GM18867 (cell line): ENCODE data around the gene MAN1C1.
"Not testable (repeated sequence)": the region's sequence is repeated elsewhere in the genome, so short reads cannot be mapped to it uniquely, and the experiment has no call there.

Source experiments
- ATAC-seq: cut with Tn5 transposase; IDR thresholded peaks from one replicate; pipeline ENCODE4 v1.9.1; 2021; ENCODE audit warnings: mild to moderate bottlenecking, moderate library complexity; ENCODE audit not compliant: unreplicated experiment

MAN1C1 gene

DNA sequence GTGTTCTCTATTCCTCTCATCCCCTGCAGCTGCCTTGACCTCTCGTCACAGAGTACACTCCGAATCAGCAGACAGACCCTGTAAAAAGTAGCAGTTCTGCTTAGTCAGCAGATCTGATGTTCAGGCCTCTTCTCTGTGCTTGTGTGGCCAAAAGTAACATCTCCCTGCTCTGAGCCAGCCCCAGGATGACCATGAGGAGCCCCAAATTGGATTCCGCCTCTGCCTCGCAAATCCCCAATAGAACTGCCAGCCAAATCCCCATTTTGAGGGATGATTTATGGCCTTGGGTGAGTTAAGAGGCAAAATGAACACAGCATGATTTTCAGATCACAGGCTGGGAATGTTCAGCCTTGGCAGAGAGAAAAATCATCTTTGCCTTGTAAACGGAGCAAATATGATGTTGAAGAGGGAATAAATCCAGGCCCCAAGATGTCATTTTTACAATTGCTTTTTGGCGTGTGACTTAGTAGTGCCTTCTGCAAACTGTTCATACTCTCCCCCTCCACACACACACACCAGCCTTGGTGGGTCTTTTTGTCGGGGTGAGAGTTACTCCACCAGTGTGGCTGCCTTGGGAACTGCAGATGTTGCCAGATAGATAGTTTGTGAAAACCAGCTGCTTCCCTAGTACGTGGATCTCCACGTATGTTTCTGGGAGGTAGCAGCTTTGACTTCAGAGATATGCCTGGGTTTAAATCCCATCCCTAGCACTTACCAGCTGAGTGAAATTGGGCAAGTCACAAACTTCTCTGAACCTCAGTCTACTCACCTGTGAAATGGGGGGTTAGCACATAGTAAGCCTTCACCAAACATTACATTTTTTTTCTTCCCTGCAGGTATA lies 77.8 kb downstream of the MAN1C1 start:
- ATAC-seq, result no peak

- no peak for ATAC-seq
These were observed 78.6 kb downstream of the MAN1C1 start for GRCh38 chr1:25695090-25695770.

DNA sequence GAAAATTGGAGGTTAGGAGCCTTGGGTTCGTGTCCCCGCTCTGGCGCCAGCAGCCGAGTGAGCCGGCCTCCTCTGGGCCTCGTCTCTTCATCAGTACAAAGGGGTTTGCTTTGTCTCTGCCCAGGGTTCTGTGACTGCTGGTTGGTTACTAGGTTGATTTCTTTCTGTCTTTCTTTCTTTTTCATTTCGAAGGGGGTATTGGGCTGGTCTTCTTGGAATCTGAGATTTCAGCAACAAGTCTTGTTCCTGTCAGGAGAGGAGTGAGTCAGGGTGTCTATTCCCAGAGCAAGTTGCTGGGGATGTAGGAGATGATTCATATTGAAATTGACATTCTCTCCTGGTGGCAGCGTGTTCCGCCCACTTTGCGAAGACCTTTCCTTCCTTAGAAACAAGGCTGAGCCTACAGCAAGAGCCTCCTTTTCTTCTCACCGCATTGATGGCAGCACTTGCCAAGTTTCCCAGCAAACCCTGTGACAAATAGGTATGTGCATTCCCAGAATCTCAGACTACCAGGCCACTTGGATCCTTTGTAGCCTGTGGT lies 79.2 kb downstream of the MAN1C1 start:
- no peak for ATAC-seq

- ATAC-seq, result not testable (repeated sequence)
These were observed 80.1 kb downstream of the MAN1C1 start for GRCh38 chr1:25696643-25697042.

GRCh38 chr1:25697435-25698217 lies 81.0 kb downstream of the MAN1C1 start:
- ATAC-seq, result no peak

- no peak for ATAC-seq
These were observed 81.7 kb downstream of the MAN1C1 start for GRCh38 chr1:25698252-25698651.

- ATAC-seq, result not testable (repeated sequence)
These were observed 82.5 kb downstream of the MAN1C1 start for GRCh38 chr1:25699059-25699458.

DNA sequence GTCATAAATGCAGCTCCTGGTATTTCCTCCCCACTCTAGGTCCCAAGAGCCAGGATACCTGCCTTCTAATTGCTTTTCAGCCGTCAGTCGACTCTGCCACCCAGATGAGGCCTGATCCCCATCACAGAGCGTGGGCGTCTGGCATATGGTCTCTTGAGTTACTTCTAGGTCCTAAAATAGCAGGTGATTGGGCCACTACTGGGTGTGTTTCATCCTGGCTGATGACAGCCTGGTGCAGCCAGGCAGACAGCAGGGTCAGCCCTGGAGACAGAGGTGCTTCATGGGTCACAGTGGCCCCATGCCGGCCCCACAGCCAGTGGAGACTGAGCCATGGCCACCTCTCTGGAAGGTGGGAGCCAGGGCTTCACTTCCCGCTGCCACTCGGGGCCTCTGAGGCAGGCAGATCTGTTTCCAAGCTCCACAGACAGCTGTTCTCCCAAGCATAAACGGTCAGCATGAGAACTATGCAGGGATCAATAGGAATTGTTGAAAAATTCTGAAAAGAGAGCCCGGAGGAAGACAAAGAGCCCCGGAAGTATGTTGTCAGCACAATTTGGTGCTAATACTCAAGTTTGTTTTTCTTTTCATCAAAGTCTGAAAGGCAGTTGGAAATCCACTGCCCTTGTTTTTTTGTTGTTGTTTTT lies 83.0 kb downstream of the MAN1C1 start:
- no peak for ATAC-seq

DNA sequence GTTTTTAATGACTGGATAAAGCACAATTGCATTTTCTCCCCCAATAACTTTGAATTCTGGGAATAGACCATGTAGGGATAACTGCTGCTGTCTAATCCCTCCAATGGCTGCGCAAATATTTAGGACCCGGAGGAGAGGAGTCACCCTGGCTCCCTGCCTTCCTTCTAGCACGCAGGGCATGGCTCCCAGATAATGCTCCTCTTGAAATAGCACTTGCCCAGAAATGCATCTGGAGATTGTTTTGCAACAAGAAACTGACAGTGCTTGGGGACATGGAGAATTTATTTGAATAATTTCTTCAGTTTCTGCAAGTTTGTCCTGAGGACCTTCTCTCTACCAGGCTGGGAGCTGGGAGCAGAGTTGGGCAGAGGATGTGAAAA lies 83.5 kb downstream of the MAN1C1 start:
- no peak for ATAC-seq

DNA sequence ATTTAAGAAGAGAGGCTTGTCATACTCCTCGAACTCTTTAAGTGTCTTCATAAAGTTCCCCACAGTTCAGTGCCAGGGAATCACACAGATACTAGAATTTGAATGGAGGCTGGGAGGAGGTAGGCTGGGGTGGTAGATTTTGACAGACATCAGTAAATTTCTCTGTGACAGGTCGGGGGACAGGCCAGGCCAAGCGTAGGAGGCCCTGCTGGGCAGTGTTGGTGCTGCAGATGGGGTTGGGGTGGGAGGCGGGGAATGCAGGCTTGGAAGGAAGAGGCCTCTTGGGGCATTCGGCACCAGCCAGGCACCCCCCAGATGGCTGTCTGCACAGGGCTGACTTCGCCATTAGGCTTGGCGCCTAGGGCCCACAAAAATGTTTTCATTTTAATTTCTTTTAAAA lies 84.0 kb downstream of the MAN1C1 start:
- ATAC-seq, result no peak

DNA sequence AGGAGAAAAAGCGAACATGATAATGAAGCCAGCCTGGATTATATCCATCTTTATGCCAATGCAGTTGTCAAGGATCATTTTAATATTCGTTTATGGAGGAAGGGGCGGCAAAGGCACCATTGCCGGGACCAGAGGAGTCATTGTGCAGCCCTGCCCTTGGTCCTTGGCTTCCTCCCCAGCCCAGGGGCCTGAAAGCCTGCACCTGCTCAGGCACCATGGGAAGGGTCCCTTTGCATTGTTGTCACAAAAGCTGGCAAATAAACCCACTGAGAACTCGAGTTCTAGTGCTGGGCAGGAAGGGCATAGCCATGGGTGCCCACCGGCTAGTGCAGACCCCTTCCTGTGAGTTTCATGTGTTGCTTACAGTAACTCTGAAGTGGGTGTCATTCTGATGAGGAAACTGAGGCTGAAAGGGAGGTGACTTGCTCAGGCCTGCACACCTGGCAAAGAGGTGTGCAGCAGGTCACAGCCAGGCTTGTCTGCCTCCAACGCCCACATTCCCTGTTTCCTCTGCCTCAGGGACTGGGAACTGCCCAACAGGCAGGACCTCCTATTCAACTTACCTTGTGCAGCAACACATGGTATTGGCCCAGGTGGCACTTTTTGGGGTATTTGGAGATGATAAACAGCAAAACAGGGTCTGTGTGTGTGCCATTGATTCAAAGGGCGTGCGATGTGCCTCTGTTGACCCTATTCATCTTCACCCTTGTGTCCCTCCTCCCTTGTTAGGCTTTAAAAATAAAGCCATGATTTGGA lies 84.6 kb downstream of the MAN1C1 start:
- no peak for ATAC-seq

- ATAC-seq, result no peak
These were observed 85.6 kb downstream of the MAN1C1 start for GRCh38 chr1:25702101-25702775.

- no peak for ATAC-seq
These were observed 86.5 kb downstream of the MAN1C1 start for GRCh38 chr1:25703041-25703440.

- ATAC-seq, result no peak
These were observed 87.2 kb downstream of the MAN1C1 start for GRCh38 chr1:25703671-25704266.

DNA sequence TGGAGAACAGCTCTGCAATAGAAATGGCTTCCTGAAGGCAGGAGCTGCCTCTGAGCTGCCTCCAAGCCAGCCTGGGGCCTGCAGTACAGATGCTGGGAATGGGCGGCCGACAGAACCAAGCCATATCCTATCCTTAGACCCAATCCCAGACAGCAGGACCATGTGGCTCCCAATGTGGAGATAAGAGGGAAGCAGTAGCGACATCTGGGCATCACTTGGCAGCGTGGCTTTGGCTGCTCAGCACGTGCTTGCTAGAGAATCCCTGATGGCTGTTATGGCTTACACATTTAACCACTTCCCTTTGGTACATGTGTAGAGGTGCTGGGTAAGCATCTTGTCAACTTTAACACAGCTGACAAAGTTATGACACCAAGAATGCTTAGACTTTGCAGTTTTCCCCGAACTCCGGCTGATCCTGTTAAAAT lies 87.7 kb downstream of the MAN1C1 start:
- no peak for ATAC-seq

GRCh38 chr1:25705699-25706098 lies 89.1 kb downstream of the MAN1C1 start:
- no peak for ATAC-seq

- no peak for ATAC-seq
These were observed 89.8 kb downstream of the MAN1C1 start for GRCh38 chr1:25706146-25707089.
